ENCODE results near the gene RPS21.

RPS21 gene

DNA sequence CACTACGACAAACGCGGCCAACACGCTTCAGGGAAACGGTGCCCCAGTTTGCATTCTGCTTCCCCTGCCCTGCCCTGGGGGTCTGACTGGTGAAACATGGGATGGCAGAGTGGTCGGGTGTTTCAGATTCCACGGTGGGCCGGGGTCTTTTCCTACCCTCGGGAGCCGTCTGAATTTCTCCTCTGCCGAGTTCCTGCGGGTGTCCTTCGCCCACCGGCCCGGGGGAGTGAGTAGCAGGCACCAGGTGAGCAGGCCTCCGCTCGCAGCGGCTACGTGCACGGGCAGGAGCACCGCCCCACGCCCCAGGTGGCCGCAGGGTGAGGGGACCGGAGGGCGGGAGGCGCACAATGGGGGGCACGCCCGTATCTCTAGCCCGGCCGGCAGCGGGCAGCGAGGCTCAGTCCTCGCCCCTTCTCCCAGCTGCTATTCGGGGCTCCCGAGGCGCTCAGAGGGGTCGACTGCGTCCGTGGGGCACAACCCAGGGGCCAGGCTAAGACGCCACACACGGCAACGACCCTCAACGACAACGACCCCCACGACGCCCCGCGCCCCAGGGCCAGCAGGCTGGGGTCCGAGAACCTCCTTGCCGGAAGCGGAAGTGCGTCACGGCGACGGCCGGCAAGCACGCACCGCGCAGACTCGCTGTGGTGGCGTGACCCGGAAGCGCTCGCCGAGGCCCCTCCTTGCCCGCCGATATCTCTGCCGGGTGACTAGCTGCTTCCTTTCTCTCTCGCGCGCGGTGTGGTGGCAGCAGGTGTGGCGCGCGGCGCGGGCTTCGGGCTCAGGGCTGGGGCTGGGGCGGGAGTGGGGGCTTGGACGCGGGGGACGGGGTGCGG, at the start of gene RPS21:
Gene RPS21 (plus strand): TSS at position 721 of the 836 bp plus-strand sequence. CDS start 236 bp downstream, outside the sequence.
- DNase-seq (ENCODE audit: low spot score) = peak; percentile 97

DNA sequence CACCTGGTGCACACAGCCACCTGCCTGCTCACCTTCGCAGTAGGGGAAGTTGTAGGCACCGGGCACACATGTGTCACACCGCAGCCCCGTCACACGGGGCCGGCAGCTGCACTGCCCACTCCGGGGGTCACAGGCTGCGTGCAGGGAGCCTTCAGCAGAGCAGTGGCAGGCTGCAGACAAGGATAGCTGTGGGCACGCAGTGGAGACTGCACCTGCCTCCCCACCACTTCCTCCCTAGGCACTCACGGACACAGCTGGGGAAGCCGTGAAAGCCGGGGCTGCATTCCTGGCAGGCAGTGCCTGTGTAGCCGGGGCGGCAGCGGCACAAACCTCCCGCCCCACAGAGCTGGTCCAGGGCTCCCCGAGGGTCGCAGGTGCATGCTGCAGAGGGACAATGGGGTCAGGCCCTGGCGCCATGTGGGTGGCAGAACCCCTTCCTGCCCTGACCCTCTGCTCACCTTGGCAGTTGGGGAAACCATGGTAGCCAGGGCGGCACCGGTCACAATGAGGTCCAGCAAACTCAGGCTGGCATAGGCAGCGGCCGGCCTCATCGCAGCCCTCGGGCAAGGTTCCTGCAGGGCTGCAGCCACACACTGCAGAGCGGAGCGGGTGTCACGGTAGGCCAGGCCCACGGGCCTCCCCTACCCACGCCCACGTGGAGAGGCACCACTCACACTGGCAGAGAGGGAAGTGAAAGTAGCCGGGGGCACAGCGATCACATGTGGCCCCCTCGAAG, 49.2 kb upstream of the RPS21 start:
- no peak for DNase-seq (ENCODE audit: low spot score)

DNA sequence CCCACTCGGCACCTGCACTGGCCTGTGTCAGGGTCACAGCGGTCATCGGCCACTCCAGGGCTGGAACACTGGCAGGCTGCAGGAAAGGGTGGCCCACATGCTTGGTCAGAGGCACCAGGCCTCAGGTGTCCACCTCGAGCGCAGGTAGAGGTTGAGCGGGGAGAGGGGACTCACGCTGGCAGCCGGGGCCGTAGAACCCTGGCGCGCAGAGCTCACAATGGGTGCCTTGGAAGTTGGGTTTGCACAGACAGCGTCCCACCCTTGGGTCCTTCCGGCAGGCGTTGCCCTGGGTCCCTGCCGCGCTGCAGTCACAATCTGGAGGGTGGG, 48.6 kb upstream of the RPS21 start:
- no peak for DNase-seq (ENCODE audit: low spot score)

DNA sequence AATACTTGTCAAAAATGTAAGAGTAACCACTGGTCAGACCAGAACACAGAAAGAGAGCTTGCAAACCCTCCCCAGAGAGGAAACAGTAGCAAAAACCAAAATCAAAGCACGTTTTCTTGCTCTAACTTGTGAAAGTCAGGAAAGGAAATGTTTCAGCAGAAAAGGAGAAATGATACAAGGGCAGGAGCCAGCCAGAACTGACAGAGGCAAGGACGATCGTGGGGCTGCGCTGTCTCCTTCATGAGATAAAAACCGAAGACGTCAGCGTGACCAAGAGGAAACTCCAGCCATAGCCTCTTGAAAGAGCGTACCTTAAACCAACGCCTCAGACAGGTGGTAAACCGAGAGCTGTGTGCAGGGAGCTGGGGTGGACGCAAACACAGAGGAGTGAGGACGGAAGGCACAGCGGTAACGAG, 47.2 kb upstream of the RPS21 start:
- DNase-seq (ENCODE audit: low spot score) = no peak

DNA sequence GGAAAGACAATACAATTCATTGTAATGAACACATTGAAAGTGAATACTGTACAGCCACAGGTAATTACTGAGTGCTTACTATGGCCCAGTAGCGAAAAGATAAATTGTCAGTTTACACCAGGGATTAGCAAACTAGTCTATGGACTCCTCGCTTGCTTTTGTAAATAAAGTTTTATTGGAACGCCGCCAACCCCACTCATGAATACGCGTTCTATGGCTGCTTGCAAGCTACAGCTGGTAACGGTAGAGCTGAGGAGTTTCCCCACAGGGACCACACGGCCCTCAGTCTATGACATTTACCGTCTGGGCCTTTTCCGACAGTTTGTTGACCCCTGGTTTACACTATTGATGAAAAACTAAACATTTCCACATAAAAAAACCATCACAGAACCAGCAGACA, 44.0 kb upstream of the RPS21 start:
- DNase-seq (ENCODE audit: low spot score) = no peak

DNA sequence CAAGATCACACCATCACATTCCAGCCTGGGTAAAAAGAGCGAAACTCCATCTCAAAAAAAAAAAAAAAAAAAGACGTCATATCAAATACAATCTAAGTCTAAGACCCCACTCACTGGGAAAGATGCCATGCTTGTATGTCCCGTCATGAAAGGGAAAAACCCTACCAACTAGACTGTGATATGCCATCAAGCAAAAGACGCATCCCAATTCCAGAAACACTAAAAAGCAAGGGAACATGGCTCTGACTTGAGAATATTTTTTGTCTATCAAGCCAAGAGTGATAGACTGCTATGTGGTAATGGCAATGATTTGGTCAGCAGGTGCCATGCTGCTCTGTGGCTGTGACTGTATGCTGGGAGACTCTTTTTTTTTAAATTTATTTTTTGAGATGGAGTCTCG, 42.8 kb upstream of the RPS21 start:
- no peak for DNase-seq (ENCODE audit: low spot score)

DNA sequence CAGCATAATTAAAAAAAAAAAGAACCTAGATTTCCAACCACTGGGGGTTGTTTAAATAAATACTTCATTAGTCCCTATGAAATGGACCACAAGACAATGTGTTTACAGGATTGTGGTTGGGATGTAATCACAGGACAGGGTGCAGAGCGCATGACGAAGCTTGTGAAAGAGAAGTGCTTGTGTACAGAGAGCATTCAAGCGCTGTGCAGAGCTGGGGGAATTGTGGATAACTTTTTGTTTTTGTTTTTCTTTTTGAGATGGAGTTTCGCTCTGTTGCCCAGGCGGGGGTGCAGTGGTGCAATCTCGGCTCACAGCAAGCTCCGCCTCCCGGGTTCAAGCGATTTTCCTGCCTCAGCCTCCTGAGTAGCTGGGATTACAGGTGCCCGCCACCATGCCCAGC, 42.1 kb upstream of the RPS21 start:
- DNase-seq (ENCODE audit: low spot score) = no peak

DNA sequence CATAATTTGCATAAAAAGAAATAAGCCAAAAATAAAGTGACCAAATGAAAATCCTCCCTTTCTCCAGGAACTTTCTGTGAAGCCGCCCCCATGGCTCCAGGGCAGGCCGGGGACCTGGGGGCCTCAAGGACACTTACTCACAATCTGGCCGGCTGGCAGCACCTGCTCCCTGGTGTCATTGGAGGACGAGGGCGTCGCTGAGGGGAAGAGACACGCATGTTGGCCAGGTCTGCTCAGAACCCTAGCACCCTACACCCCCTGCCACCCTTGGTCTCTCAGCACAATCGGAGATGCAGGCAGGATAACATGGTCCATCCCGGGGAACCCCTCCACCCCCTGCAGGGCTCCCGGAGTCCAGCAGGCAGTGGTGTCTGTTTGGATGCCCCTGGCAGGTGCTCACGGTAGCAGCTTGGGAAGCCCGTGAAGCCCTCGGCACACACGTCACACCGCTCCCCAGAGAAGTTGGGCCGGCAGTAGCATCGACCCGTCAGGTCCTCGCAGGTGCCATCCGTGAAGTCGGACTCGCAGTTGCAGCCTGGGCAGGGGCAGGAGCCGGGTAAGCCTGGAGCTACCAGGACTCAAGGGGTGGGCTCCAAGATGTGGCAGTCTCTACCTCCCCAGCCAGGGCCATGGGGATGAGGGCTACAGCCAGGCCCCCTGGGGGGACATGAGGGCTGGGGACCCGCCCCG, 41.1 kb upstream of the RPS21 start:
- no peak for DNase-seq (ENCODE audit: low spot score)

DNA sequence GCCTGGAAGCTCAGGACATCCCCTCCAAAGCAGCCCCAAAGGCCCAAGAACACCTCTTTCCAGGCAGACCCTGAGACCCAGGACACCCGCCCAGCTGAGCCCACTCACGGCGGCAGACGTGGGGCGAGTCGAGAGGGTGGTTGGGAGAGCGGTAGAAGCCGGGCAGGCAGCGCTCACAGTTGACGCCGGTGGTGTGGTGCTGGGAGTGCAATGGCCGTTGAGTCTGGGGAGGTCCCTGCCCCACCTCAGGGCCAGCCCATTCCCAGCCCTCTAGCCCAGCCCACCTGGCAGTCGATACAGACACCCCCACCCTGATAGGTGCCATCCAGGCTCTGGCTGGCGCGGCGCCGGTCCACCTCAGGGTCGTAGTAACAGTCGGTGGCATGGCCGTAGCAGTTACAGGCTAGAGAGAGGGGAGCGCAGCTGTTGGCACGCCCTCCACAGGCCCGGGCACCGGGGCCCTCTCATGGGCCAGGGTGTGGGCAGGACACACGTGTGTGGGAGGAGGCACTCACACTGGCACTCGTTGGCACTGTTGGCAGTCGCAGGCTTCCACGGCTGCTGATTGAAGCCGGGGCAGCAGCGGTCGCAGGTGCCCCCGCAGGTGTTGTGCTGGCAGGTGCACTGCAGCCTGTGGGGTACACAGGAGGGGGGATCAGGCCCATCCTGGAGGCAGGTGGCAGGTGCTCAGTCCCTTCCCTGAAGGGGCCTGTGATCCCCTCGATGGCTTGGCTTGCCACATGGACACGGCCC, 40.3 kb upstream of the RPS21 start:
- DNase-seq (ENCODE audit: low spot score) = no peak

DNA sequence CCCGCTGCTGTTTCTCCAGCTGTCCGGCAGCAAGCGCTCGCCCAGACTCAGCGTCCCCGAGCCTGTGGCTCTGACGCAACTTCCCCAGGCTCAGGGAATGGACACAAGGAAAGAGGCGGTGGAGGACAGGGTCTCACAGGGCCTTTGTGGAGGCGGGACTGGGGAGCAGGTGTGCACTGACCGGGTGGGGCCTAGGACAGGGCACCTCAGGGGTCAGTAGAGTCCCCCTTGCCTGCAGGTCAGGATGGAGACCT, 39.8 kb upstream of the RPS21 start:
- no peak for DNase-seq (ENCODE audit: low spot score)

DNA sequence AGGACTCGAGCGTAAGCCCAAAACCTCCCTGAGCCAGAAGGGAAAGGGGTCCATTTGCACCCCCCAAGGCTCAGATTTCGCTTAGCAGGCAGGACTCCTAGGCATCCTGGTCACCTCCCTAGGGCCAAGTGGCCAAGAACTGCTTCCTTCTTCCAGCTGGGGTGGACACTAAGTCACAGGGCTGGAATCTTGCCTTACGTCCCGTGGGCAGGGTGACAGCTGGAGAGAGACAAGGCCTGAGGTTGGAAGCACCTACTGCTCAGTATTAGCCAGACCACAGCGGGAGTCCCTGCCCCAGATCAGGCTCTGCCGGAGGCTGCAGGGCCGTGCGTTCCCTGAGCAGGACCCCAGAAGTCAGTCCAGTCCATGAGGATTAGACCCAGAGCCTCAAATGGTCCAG, 39.5 kb upstream of the RPS21 start:
- no peak for DNase-seq (ENCODE audit: low spot score)

DNA sequence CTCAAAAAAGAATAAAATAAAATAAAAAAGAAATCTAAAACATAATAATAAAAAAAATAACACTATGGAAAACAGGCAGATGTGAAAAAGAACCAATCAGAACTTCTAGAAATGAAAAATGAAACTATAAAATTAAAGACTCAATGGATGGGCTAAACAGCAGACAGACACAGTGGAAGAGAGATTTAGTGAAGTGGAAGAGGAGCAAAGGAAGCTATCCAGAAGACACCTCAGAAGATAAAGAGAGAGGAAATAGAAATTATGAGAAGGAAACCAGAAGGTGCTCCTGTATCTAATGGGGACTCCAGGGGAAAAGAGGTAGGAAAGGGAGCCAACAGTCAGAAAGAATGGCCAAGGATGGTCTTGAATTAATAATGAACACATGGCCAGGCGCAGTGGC, 38.3 kb upstream of the RPS21 start:
- DNase-seq (ENCODE audit: low spot score) = no peak

DNA sequence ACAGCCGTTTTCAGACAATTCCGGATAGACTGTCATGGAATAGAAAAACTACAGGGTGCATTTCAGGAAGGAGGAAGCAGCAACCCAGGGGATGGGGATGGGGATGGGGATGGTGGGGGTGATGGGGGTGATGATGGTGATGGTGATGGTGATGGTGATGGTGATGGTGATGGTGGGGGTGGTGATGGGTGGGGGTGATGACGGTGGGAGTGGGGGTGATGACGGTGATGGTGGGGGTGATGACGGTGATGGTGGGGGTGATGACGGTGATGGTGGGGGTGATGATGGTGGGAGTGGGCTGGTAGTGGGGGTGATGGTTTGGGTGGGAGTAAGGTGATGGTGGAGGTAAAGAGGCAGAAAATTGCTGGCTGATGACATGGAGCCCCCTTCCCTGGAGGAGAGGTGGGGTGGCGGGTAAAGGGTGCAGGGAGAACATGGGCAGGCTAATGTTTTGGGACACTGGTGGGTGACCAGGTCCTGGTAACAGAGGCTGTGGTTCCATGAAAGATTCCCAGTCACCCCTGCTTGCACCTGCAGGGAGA, 37.3 kb upstream of the RPS21 start:
- no peak for DNase-seq (ENCODE audit: low spot score)

DNA sequence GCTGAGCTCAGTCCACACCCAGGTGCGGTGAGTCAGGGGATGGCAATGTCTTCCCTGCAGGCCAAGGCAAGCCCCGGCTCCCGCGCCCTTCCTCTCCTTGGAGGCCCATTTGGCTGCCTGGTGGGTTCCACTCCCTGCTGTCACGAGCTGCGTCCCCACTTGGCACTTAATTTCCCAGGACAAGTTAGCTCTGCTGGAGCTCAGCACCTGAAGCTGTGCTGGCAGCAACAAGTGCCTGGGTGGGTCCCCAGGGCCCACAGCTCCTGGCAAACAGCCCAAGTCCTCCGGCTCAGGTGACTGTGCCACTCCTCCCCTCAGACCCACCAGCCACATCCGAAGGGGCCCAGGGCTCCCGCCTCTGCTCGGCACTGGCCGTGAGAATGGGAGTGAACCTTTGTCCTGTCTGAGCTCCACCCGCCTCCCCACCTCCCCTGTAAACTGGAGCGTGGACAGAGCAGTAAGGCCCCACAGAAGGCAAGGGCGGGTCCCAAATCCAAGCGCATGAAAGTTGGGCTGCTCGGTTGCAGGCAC, 36.7 kb upstream of the RPS21 start:
- peak; percentile 69 for DNase-seq (ENCODE audit: low spot score)

DNA sequence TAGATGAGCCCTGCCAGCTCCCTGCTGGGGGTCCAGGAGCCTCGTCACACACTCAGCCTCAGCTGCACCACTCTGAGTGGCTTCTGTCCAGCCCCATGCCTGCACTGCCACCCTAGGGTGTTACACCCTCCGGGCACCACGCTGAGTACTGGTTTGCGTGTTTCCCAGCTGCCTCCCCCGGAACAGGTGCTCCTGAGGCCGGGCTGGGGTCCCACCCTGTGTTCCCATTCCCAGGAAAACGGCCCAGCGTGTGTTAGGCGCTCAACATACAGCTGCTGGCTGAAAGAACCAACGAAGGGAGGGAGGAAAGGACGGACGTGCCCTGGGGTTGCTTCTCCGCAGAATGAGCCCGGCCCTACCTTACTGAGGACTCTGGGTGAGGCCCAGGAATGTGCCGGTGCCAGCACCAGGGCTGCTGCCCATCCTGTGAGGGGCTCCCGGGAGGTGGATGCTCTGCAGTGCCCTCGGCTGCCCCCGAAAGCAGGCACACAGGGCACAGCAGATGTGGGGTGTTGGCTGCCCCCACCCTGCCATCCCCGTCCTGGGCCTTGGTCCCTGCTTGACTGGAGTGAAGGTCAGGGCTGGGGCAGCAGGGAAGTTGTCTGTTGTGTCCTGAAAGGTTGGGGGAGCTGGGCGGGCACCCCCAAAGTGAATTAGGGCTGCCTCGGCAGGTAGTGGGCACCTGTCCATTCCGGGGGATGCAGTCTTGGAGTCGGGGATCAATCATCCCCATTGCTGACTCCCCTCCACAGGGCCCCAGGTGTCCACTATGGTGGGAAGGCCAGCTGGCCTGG, 36.1 kb upstream of the RPS21 start:
- DNase-seq (ENCODE audit: low spot score) = no peak

DNA sequence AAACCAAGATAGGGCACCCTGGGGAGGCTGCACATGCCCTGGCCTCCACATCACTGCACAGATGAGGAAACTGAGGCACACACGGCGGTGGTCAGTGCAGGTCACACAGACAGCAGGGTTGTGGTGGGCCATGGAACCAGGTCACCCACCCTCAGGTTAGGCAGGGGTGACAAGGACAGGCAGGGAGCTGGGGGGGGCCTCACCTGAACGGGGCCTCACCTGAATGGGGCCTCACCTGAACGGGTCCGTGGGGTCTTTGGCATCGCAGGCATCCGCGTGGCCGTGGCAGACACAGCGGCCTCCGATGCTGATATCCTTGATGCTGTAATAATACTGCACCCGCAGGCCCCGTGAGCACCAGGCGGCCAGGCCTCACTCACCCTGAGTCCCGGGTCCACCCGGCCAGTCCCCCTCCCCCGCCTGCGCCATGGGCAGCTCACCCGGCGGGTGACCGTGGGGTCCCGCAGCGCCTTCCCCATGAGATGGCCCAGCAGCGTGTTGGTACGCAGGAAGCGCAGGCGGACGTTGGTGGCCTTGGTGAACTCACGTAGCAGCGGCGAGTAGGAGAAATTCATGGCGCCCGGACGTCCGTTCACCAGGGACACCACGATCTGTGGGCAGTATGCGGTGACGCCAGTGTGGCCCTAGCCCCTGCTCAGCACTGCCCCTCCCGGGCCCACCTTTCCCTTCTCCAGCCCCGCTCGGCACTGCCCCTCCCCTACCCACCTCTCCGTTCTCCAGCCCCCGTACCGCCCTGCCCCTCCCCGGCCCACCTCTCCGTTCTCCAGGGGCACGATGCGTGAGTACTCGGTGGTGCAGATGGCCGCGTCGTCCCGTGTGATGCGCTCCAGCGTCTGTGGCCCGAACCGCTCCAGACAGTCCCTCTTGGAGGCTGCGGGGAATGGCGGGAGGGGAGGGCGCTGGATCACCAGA, 35.2 kb upstream of the RPS21 start:
- DNase-seq (ENCODE audit: low spot score) = no peak

DNA sequence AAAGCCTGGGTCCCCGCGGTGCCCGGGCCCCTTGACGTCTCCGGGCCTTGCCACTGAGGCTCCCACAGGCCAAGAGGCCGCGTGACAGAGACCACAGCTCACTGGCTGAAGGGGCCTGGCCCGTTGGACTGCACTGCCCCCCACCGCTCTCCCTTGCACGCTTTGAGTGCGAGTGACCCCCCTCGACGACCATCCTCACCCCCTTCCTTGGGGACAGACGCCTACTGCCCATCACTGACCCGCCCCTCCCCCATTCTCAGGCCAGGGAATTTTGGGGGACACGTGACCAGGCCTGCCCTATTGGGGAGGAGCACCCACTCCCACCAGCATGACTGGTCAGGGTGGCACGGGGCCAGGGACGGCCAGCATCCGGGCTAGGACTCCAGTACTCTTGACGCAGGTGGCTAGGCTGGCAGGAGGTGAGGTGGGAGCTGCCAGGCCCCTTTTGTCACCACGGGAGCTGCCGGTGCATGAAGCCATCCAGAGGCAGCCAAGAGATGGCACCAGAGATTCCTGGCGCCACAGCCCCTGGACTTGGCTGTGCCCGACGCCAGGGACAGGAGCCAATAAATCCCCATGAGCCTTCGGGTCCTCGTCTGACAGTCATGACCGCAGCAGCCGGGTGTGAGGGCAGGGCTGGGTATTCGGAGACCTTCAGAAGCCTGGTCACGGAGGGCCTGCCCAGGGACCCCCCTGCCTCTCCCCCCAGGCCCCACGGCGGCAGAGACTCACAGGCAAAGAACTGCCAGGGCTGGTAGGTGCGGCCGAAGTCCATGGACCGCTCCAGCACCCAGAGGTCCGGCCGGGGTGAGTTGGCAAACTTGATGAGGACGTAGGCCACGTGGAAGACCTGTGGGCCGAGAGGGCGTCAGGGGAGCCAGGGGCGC, 34.3 kb upstream of the RPS21 start:
- DNase-seq (ENCODE audit: low spot score) = no peak

DNA sequence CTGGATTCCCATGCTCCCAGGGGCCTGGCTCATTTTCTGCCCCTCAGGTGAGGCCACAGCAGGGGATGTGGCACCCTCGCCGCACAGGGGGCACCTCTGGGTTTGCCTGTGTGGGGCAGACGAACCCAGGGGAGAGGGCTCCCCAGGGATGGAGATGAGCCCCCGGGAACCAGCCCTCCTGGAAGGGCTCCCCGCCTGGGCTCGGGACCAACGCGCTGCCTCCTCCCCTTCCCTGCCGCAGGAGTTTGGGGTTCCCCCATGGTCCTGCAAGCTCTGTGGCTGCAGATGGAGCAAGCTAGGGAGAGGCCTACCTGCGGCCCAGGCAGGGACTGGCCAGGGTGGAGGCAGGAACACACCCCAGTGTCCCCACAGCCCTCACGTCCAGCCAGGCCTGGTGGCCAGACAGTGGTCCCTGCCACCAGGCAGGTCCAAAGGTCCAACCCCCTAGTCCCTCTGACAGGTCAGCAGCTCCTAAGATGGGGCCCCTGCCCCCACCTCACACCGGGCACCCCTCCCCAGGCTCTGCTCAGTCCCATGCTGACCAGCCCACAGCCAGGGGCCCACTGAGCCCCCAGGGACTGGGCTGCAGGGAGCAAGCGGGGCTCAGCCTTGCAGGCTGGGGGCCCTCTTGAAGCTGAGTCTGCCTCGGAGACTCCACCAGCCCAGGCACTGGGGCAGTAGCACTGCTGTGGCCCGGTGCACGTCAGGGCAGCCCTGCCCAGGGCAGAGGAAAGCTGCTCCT, 33.4 kb upstream of the RPS21 start:
- DNase-seq (ENCODE audit: low spot score) = no peak
